NCI-H2227 (cell line): ENCODE data around the gene BCO1.

Experiments
- DNase-seq: peaks from one replicate; lab custom pipeline; 2025; ENCODE audit not compliant: unreplicated experiment; lab: John Stamatoyannopoulos, UW

Gene BCO1

DNA sequence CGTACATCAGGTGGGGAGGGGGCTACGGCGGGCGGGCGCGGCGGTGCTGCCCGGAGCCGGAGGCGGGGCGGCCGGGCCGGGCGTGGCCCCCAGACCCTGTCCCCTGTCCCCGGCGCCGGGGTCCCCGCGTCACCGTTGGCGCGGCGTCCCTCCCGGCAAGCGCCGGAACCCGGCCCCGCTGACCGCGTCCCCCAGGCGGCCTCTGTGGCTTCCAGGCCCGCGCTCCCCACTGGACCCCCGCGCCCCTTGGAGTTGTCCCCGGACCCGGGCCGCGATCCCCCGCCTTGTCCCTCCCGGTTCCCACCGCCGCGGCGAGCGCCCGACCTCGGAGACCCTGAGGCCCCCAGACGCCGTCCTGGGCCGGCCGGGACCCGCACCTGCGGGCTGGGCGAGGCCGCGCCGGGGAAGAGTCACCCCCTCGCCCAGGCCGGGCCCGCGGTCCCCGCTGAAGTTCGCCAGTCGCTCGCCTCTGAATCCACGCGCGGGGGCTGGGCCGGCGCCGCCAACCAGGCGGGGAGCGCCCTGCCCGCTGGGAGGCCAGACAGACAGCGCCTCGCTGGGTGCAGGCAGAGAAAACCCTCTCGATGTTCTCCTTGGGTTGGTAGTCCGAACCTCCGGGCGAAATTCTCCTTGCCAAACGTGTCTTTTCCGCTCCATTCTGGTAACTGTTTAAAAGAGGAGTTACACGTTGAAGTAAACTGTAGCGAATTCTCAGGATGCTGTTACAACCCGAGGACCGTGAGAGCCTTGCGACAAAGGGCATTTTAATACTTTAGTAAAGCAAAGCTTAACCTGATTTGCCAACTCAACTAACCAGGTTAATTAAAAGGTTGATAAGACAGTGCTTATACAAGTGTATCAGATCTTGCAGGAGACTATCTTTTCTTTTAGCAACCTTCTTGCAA, 77.0 kb downstream of the BCO1 start:
- peak; percentile 22 for DNase-seq

GRCh38 chr16:81316176-81316496, 77.6 kb downstream of the BCO1 start:
- no peak for DNase-seq

- DNase-seq: peak; percentile 4
Observed at GRCh38 chr16:81318711-81319110, 80.2 kb downstream of the BCO1 start.

DNA sequence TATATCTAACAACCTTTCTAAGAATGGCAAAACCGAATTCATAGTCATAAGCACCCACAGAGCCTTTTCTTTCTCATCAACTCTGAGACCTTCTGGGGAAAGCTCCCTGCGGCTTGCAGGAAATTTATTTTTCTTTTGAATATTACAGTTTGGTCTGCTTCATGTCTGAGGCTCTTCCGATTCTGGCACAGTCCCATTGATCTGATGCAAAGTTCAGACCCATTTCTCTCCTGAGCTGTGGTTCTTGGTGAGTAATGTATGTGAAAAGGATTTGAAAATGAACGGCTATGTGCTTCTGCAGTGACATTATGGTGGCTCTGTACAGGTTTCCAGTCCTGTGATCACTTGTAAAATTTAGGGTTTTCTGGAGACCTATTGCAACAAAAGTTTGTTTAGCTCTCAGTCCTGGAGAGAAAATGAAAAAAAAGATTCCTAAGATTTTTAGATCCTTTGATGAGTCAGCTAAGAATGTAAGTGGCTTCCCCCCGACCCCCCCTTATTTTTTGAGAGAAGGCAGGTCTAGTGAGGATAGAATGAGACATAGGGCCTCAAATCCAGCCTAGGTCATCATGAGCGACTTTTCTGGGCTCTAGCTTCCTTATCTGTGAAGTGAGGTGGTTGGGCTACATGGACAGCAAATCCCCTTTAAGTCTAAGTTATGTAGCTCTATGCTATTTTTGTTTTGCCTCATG, 80.9 kb downstream of the BCO1 start:
- no peak for DNase-seq

DNA sequence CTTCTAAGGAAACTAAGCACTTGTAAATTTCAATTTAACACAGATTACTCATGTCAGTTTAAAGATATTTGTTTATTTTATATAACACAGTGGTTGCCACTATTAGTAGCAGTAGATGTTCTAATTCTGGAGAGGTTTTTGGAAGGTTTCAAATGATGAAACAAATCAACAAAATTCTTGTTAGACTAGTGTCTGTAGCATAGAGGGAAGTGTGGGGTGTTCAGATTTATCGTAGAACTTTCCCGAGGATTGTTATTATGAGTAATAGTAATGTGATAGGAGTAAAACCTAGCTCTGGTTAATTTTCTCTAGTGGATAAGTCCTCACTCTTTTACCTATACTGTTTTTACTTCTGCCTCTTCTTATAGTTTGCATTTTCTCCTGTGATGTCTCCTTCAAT, 82.5 kb downstream of the BCO1 start:
- no peak for DNase-seq

GRCh38 chr16:81321536-81321935, 83.0 kb downstream of the BCO1 start:
- DNase-seq: no peak

DNA sequence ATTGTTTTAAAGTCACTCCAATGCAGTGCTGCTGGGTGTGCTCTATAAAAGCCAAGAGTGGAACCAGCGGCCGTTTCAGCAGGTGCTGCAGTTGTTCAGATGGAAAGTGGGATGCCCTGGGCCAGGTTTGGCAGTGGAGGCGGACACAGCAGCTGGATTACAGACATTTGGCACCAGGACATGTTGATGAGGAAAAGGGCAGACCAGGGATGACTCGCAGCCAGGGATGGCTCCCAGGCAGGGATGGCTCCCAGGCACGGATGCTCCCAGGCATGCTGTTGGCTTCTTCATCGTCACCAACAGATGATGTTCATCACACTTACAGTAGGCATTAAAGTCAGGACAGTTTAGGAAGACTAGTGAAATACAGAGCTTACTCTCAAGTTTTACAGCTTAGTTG, 86.3 kb downstream of the BCO1 start:
- no peak for DNase-seq

DNA sequence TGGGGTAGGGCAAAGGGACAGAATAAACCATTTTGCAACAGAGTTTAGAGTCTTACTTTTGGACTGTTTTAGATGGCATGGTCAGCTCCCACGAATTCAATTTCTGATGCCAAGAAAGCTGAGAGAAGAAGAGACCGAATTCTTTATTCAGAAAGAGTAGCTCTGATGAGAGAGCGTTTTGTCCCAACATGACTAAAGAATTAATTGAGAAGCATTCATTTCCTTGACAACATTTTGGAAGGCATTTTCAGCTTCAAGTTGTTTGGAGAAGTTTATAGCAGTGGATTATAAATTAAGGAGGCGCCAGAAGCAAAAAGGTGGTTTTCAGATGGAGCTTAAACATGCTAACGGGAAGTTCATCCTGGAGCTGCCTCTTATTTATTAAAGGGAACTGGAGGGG, 88.5 kb downstream of the BCO1 start:
- DNase-seq: no peak

DNA sequence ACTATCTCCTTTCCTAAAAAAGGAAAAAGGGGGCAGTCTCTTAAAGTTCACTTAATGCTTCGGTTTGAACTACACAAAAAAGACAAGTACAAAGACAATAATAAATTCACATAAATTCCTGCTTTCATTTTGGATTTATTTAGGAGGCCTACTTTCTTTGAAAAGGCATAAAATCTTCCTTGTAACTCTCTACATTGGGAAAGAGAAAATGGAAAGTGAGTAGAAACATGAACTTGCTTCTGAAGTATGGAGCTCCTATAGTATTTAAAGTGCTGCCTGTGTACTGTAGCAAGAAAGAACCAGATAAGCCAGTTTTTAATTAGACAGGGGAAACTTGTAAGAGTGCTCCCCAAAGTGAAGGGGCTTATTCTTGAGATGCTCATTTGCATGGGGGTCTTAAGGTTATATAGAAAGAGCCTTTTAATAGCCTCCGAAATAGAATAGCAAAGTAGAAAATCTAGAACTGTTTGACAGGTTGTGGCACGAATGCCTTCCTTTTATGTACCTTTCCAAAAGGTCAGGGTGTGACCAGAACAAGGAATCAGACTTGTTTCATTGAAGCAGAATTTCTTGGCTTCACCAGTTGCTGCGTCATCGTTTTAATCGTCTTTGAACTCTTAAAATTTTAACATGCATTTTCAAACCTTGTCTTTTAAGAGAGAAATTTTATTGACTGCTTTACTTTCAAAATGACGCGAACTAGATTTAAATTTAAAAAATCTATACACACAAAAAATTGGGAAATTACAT, 89.1 kb downstream of the BCO1 start:
- no peak for DNase-seq

GRCh38 chr16:81329947-81330346, 91.5 kb downstream of the BCO1 start:
- no peak for DNase-seq

- DNase-seq: no peak
Observed at GRCh38 chr16:81333356-81333755, 94.9 kb downstream of the BCO1 start.

DNA sequence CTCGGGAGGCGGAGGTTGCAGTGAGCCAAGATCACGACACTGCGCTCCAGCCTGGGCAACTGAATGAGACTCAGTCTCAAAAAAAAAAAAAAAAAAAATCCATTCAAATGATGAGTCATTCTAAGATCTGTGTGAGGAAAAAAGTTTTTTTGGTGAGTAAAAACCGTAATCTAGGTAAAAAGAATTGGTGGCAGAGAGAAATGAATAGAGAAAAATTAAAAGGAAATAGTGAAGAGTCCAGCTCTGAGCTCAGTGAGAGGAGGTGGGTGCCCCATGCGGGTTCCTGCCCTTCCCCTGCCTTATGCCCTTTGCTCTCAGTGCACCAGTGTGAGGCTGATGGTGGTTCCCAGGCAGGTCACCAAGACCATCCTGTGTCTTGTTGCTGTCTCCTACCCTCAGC, 97.2 kb downstream of the BCO1 start:
- no peak for DNase-seq

- DNase-seq: no peak
Observed at GRCh38 chr16:81337097-81337496, 98.6 kb downstream of the BCO1 start.
